NCI-H1105 (cell line): ENCODE data around the gene ADH5.
"Not testable (repeated sequence)": the region's sequence is repeated elsewhere in the genome, so short reads cannot be mapped to it uniquely, and the experiment has no call there.

Experiments used
- DNase-seq: peaks from one replicate; lab custom pipeline; 2025; lab: John Stamatoyannopoulos, UW

The ADH5 gene

GRCh38 chr4:99084595-99084994, 4.0 kb downstream of the ADH5 start:
- no peak for DNase-seq

DNA sequence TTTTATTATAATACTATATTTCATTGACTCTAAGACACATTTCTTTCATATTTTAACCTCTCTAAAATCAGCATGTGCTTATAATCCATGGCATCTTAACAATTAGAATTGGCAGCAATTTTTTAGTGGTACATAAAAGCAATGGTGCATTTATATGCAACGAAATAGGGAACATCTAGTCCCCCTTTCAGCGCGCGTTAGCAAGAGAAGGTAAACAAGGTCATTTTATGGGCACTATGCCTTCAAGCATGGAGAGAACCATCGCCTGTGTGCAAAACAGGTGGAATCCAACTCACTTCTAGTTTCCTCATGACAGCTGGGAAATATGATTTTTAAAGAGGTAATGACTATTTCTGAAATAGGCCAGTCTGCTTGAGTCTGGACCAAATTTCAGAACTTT, 6.4 kb downstream of the ADH5 start:
- DNase-seq: no peak

- not testable (repeated sequence) for DNase-seq
These were observed 7.7 kb downstream of the ADH5 start for GRCh38 chr4:99080869-99081268.

GRCh38 chr4:99079625-99080295, 8.8 kb downstream of the ADH5 start:
- no peak for DNase-seq

GRCh38 chr4:99078931-99079624, 9.5 kb downstream of the ADH5 start:
- no peak for DNase-seq

- no peak for DNase-seq
These were observed 10.3 kb downstream of the ADH5 start for GRCh38 chr4:99078336-99078735.

GRCh38 chr4:99077177-99077576, 11.4 kb downstream of the ADH5 start:
- DNase-seq: no peak

DNA sequence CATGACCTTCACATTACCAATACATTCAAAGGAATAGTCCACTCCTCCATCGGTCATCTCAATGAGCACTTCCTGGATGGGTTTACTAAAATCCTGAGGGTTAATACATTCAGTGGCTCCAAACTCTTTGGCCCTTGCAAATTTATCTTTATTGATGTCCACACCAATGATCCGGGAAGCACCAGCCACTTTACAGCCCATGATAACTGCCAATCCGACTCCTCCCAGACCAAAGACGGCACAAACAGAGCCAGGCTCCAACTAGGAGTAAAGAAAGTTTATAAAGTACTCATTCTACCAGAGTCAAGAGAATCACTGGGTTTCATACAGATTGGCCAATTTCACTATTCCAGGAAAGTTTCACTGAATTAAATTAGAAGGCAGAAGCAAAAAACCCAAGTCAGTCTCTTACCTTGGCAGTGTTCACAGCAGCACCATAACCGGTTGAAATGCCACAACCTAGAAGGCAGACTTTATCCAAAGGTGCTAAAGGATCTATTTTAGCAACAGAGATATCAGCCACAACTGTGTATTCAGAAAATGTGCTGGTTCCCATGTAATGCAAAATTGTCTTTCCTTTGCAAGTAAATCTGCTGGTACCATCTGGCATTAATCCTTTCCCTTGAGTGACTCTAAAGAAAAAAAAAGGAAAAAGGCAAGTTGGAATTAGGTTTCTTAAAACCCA, 12.2 kb downstream of the ADH5 start:
- DNase-seq: no peak

- no peak for DNase-seq
These were observed 13.8 kb downstream of the ADH5 start for GRCh38 chr4:99074816-99075215.

DNA sequence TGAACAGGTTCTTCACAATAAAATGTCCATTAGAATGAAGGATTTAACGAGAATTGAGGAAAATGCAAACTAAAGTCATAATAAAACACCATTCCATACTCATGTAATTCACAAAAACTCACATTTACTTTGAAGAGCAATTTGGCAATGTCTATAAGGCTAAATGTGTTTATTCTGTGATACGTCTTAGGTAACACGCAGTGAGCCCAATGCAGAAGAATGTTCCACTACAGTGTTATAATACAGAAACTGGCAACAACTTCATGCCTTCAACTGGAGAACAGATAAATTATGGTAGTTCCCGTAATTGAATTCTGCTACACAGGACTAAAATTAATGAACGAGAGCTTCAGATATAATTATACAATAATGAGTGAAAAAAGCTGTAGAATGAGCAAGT, 17.4 kb downstream of the ADH5 start:
- no peak for DNase-seq

- no peak for DNase-seq
These were observed 21.0 kb downstream of the ADH5 start for GRCh38 chr4:99067617-99068016.

DNA sequence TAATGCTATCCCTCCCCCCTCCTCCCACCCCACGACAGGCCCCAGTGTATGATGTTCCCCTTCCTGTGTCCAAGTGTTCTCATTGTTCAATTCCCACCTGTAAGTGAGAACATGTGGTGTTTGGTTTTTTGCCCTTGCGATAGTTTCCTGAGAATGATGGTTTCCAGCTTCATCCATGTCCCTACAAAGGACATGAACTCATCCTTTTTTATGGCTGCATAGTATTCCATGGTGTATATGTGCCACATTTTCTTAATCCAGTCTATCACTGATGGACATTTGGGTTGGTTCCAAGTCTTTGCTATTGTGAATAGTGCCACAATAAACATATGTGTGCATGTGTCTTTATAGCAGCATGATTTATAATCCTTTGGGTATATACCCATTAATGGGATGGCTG, 23.1 kb downstream of the ADH5 start:
- DNase-seq: not testable (repeated sequence)

DNA sequence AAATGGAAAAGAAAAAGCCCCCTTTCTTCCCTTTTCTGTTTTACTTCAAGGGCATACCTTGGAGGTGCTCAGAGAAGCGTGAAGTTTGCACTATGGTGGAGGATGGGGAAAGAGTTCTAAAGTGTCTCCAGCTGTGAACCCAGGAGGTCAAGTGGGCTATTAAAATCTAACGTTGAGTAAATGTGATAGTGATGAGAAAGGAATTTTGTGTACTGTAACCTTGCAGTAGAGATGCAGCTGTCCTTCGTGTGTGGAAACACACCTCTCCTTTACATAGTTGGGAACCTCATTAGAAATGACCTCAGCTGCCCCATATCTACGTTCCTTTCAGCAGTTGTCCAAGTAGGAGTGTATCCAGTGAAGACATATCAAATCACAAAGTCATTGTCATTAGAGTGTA, 26.5 kb downstream of the ADH5 start:
- no peak for DNase-seq

DNA sequence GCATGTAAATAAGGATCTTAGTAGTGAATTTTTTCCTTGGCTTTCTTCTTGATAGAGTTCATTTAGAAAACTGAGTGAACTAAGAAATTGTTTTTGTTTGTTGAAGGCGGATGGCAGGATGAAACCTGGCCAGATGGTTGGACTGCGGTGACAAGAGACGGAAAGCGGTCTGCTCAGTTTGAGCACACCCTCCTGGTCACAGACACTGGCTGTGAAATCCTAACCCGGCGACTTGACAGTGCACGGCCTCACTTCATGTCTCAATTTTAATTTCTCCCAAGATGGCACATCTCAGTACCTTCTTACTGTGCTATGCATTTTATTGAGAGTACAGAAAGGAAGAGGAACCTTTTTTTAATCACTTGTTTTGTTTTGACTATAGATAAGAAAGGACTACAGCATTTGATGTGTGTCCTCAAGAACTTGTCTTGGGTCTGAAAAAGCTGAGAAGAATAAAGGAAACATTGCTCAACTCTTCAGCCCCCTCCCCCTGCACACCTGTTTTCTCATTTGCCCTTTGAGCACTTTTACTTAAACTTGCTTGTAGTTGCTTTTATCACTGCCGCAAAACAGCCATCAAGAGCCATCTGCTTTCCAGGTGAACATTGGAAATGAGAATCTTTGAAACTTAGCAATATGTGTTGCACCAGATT, 27.4 kb downstream of the ADH5 start:
- no peak for DNase-seq

DNA sequence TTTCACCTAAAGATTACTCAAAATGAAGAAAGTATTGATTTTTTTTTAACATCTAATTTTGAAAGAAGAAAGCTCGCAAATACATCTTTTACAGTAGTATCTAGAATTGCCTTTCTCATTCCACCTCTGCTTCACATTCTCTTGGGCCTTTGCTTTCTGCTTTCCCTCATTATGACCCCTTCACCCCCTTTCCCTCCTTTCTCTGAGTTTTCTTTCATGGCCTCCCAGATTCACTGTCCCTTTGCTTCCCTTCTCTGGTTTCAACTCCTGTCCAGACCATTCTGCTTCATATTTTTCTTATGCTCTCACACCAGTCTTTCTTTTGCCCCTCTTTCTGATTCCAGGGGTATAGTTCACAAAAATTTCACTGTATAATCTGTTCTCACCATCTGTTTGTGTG, 29.0 kb downstream of the ADH5 start:
- no peak for DNase-seq

- no peak for DNase-seq
These were observed 30.4 kb downstream of the ADH5 start for GRCh38 chr4:99058228-99058627.

GRCh38 chr4:99054428-99054994, 34.1 kb downstream of the ADH5 start:
- no peak for DNase-seq

DNA sequence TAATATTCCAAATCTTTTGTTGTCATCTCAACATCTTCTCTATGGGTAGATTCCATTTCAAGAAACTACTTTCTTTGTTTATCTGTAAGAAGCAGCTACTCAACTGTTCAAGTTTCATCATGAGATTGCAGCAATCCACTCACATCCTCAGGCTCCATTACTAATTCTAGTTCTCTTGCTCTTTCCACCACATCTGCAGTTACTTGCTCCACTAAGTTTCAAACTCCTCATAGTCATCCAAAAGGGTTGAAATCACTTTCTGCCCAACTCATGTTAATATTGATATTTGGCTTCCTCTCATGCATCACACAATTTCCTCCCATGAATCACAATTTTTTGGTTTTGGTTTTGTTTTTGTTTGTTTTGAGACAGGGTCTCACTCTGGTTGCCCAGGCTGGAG, 35.7 kb downstream of the ADH5 start:
- DNase-seq: no peak

DNA sequence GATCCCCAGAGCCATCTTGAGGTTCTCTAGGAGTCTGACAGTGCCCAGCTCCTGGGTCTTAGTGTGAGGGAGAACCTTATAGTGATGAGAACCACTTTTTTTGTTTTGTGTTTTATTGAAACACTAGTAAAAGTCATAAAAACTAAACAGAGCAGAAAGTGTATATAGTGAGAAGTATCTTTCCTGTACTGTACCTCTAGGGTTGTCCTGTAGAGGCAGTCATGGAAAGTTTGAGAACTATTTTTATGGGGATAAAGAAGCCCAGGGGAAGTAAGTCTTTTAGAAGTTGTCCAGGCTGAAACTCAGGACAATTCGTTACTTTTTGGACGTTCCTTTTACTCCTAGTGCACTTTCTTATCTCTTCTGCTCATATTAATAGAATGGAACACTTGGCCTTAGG, 40.9 kb downstream of the ADH5 start:
- DNase-seq: no peak

- DNase-seq: no peak
These were observed 45.2 kb downstream of the ADH5 start for GRCh38 chr4:99043346-99043745.

- no peak for DNase-seq
These were observed 50.4 kb downstream of the ADH5 start for GRCh38 chr4:99038213-99038612.

DNA sequence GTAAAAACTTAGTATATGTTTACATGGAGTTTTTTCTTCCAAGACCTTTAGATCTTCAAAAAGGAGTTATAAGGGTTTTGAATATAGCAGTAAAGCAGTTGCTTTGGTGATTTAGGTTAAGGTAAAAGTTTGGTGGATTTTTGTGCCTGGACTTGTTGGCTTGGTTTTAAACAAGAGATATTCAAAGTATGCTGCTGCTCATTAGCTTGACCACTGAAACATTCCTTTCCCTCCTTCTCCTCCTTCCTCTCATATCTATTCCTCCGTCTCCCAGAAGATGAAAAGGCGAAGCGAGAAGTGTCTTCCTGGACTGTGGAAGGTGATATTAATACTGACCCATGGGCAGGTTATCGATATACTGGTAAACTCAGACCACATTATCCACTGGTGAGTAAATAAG, 54.6 kb downstream of the ADH5 start:
- DNase-seq: no peak

- DNase-seq: no peak
These were observed 58.7 kb downstream of the ADH5 start for GRCh38 chr4:99029852-99030251.
